Measurements from ENCODE around the gene TDP1. TPM values are rescaled to one million over a fixed set of nuclear protein-coding genes. Genes with fewer than 3 reads are reported as not detected.

Gene TDP1
- total and polyA plus RNA-seq, 2 donors, result 6.9 to 20.5 TPM

- Histone ChIP-seq H3K27ac (ENCODE audit: low read depth) (no peak overlapping the region), H3K36me3 (ENCODE audit: insufficient read depth) (no peaks in the 10 kb centered on the region), H3K4me3 (ENCODE audit: low read depth, low read length) (peak overlapping the region; percentile 79), H3K4me1 (ENCODE audit: insufficient read depth) (no peaks in the 10 kb centered on the region)
- 2% methylated on average over 20 of the region's 20 CpGs for WGBS
- no peak for DNase-seq (ENCODE audit: extremely low spot score)
Observed at GRCh38 chr14:89955022-89955744, 544 bp upstream of the TDP1 start.

GRCh38 chr14:89956661-89957009, 908 bp downstream of the TDP1 start:
- WGBS, result 28% methylated on average over 15 of the region's 15 CpGs
- Histone ChIP-seq H3K36me3 (ENCODE audit: insufficient read depth) (no peaks in the 10 kb centered on the region), H3K27ac (ENCODE audit: low read depth) (peak overlapping the region; percentile 95), H3K4me3 (ENCODE audit: low read depth, low read length) (peak overlapping the region; percentile 79), H3K4me1 (ENCODE audit: insufficient read depth) (no peaks in the 10 kb centered on the region)
- DNase-seq (ENCODE audit: extremely low spot score), result no peak

GRCh38 chr14:89957376-89957775, 1.6 kb downstream of the TDP1 start:
- 65% methylated on average over 1 of the region's 1 CpG for WGBS
- no peaks in the 10 kb centered on the region for H3K4me1 ChIP-seq (ENCODE audit: insufficient read depth)
- no peaks in the 10 kb centered on the region for H3K36me3 ChIP-seq (ENCODE audit: insufficient read depth)
- no peak overlapping the region for H3K4me3 ChIP-seq (ENCODE audit: low read depth, low read length)
- no peak for DNase-seq (ENCODE audit: extremely low spot score)
- H3K27ac ChIP-seq (ENCODE audit: low read depth), result no peak overlapping the region

- WGBS, result 96% methylated on average over 8 of the region's 8 CpGs
- DNase-seq (ENCODE audit: extremely low spot score), result no peak
Observed at GRCh38 chr14:89957791-89958190, 2.1 kb downstream of the TDP1 start.

GRCh38 chr14:89958966-89959365, 3.2 kb downstream of the TDP1 start:
- no peak for DNase-seq (ENCODE audit: extremely low spot score)
- WGBS, result 78% methylated on average over 1 of the region's 1 CpG
- no peak overlapping the region for H3K27ac ChIP-seq (ENCODE audit: low read depth)
- H3K4me1 ChIP-seq (ENCODE audit: insufficient read depth), result no peaks in the 10 kb centered on the region
- no peaks in the 10 kb centered on the region for H3K36me3 ChIP-seq (ENCODE audit: insufficient read depth)
- no peak overlapping the region for H3K4me3 ChIP-seq (ENCODE audit: low read depth, low read length)

More at GRCh38 chr14:89957791-89958190, 2.1 kb downstream of the TDP1 start:
- H3K4me3 ChIP-seq (ENCODE audit: low read depth, low read length), result no peak overlapping the region
- no peaks in the 10 kb centered on the region for H3K36me3 ChIP-seq (ENCODE audit: insufficient read depth)
- H3K4me1 ChIP-seq (ENCODE audit: insufficient read depth), result no peaks in the 10 kb centered on the region
- H3K27ac ChIP-seq (ENCODE audit: low read depth), result no peak overlapping the region

- 92% methylated on average over 3 of the region's 3 CpGs for WGBS
- no peak overlapping the region for H3K4me3 ChIP-seq (ENCODE audit: low read depth, low read length)
- H3K36me3 ChIP-seq (ENCODE audit: insufficient read depth), result no peaks in the 10 kb centered on the region
- DNase-seq (ENCODE audit: extremely low spot score), result no peak
- H3K4me1 ChIP-seq (ENCODE audit: insufficient read depth), result no peaks in the 10 kb centered on the region
- H3K27ac ChIP-seq (ENCODE audit: low read depth), result no peak overlapping the region
Observed at GRCh38 chr14:89959853-89960445, 4.2 kb downstream of the TDP1 start.

GRCh38 chr14:89960914-89961313, 5.2 kb downstream of the TDP1 start:
- H3K27ac ChIP-seq (ENCODE audit: low read depth), result no peak overlapping the region
- no peaks in the 10 kb centered on the region for H3K4me1 ChIP-seq (ENCODE audit: insufficient read depth)
- DNase-seq (ENCODE audit: extremely low spot score), result no peak
- 83% methylated on average over 3 of the region's 3 CpGs for WGBS
- no peaks in the 10 kb centered on the region for H3K36me3 ChIP-seq (ENCODE audit: insufficient read depth)
- H3K4me3 ChIP-seq (ENCODE audit: low read depth, low read length), result no peak overlapping the region

GRCh38 chr14:89963288-89963978, 7.7 kb downstream of the TDP1 start:
- H3K36me3 ChIP-seq (ENCODE audit: insufficient read depth), result no peaks in the 10 kb centered on the region
- DNase-seq (ENCODE audit: extremely low spot score), result no peak
- no peaks in the 10 kb centered on the region for H3K4me1 ChIP-seq (ENCODE audit: insufficient read depth)
- 94% methylated on average over 10 of the region's 10 CpGs for WGBS
- H3K27ac ChIP-seq (ENCODE audit: low read depth), result no peak overlapping the region
- H3K4me3 ChIP-seq (ENCODE audit: low read depth, low read length), result no peak overlapping the region

GRCh38 chr14:89965839-89966238, 10.1 kb downstream of the TDP1 start:
- Histone ChIP-seq H3K4me1 (ENCODE audit: insufficient read depth) (no peaks in the 10 kb centered on the region), H3K27ac (ENCODE audit: low read depth) (no peak overlapping the region), H3K36me3 (ENCODE audit: insufficient read depth) (no peaks in the 10 kb centered on the region), H3K4me3 (ENCODE audit: low read depth, low read length) (no peak overlapping the region)
- no peak for DNase-seq (ENCODE audit: extremely low spot score)
- WGBS, result 96% methylated on average over 1 of the region's 1 CpG

- WGBS, result 60% methylated on average over 7 of the region's 7 CpGs
- peak; percentile 32 for DNase-seq (ENCODE audit: extremely low spot score)
Observed at GRCh38 chr14:89973234-89973823, 17.6 kb downstream of the TDP1 start.

GRCh38 chr14:89977668-89978067, 21.9 kb downstream of the TDP1 start:
- Histone ChIP-seq H3K36me3 (ENCODE audit: insufficient read depth) (peaks cover 1% of the 10 kb centered on the region), H3K27ac (ENCODE audit: low read depth) (no peak overlapping the region), H3K4me1 (ENCODE audit: insufficient read depth) (no peaks in the 10 kb centered on the region), H3K4me3 (ENCODE audit: low read depth, low read length) (no peak overlapping the region)
- 87% methylated on average over 4 of the region's 4 CpGs for WGBS
- DNase-seq (ENCODE audit: extremely low spot score), result no peak

More at GRCh38 chr14:89973234-89973823, 17.6 kb downstream of the TDP1 start:
- Histone ChIP-seq H3K4me1 (ENCODE audit: insufficient read depth) (no peaks in the 10 kb centered on the region), H3K27ac (ENCODE audit: low read depth) (no peak overlapping the region), H3K4me3 (ENCODE audit: low read depth, low read length) (no peak overlapping the region), H3K36me3 (ENCODE audit: insufficient read depth) (peaks cover 4% of the 10 kb centered on the region)

- no peak for DNase-seq (ENCODE audit: extremely low spot score)
- 72% methylated on average over 4 of the region's 4 CpGs for WGBS
- H3K4me3 ChIP-seq (ENCODE audit: low read depth, low read length), result no peak overlapping the region
Observed at GRCh38 chr14:89978656-89979055, 22.9 kb downstream of the TDP1 start.

GRCh38 chr14:89983375-89983774, 27.6 kb downstream of the TDP1 start:
- Histone ChIP-seq H3K4me1 (ENCODE audit: insufficient read depth) (no peaks in the 10 kb centered on the region), H3K27ac (ENCODE audit: low read depth) (no peak overlapping the region), H3K36me3 (ENCODE audit: insufficient read depth) (peaks cover 3% of the 10 kb centered on the region), H3K4me3 (ENCODE audit: low read depth, low read length) (no peak overlapping the region)
- WGBS, result 96% methylated on average over 2 of the region's 2 CpGs
- no peak for DNase-seq (ENCODE audit: extremely low spot score)

More at GRCh38 chr14:89978656-89979055, 22.9 kb downstream of the TDP1 start:
- Histone ChIP-seq H3K27ac (ENCODE audit: low read depth) (no peak overlapping the region), H3K36me3 (ENCODE audit: insufficient read depth) (peaks cover 3% of the 10 kb centered on the region), H3K4me1 (ENCODE audit: insufficient read depth) (no peaks in the 10 kb centered on the region)

Measured in urinary bladder (tissue), 4 donors.